NCI-H460 (cell line): Measurements from ENCODE around the gene PRKCG. TPM values are rescaled to one million over a fixed set of nuclear protein-coding genes. Genes with fewer than 3 reads are reported as not detected.

Experiments used
- DNase-seq: peaks from one replicate; pipeline ENCODE4 v3.0.0-alpha.2; 2016; ENCODE audit warnings: low read depth; ENCODE audit errors: extremely low read depth
- total RNA-seq: library from RNA; depleted of rRNA; stranded (reverse); fragments of >200 nt; shearing (Covaris generic); gene quantifications from 2 replicates; pipeline ENCODE4 v1.2.3, GENCODE V29; 2014

The PRKCG gene
- total RNA-seq, 1 experiment from 2014 or later = 0.20 TPM

DNA sequence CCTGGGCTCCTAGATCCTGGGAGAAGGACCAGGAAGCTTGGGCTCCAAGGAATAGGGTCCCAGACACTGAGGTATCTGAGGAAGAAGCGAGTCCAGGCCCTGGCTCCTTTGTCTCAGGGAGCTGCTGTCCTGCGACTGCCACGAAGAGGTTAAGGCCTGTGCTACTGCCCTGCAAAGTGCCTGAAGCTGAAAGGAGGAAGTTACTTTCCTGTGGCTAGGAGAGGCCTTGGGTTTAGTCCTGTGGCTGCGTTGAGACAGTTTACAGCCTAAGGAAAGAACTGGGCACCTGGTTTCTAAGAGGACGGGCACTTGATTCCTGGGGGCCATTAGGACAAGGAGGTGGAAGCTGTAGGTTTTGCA lies 11.5 kb upstream of the PRKCG start:
- no peak for DNase-seq

DNA sequence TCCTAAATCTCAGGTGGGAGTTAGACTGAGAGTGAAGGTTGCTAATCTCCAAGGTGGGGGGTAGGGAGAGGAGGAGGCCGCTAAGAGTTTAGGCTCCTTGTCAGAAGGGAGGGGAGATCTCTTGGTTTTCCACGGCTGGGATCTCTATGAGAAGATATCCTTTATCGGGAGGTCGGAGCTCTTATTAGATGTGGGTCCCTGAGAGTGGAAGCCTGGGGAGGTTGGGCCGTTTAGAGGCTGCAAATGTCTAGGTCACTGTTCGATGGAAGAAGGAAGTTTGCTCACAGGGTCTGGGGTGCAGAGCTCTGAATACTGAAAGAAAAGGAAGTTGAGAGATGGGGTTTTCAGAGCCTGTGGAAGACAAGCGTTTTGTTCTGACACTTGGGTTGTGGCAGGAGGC lies 10.5 kb upstream of the PRKCG start:
- DNase-seq = no peak

DNA sequence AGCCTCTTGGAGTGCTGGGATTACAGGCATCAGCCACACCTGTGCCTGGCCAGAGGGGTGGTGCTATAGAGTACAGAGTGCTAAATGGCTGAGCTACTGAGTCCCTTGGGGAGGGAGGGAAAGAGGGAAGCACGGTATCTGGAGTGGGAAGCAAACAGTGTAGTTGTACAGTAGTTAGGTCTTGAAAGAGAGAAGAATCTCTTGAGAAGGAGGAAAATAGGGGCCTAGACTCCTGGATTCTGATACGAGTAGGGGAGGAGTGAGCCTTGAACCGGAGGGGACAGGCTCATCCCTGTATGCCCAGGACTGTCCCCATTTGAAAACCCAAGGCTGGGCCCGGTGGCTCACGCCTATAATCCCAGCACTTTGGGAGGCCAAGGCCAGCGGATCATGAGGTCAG lies 9.2 kb upstream of the PRKCG start:
- DNase-seq = no peak

DNA sequence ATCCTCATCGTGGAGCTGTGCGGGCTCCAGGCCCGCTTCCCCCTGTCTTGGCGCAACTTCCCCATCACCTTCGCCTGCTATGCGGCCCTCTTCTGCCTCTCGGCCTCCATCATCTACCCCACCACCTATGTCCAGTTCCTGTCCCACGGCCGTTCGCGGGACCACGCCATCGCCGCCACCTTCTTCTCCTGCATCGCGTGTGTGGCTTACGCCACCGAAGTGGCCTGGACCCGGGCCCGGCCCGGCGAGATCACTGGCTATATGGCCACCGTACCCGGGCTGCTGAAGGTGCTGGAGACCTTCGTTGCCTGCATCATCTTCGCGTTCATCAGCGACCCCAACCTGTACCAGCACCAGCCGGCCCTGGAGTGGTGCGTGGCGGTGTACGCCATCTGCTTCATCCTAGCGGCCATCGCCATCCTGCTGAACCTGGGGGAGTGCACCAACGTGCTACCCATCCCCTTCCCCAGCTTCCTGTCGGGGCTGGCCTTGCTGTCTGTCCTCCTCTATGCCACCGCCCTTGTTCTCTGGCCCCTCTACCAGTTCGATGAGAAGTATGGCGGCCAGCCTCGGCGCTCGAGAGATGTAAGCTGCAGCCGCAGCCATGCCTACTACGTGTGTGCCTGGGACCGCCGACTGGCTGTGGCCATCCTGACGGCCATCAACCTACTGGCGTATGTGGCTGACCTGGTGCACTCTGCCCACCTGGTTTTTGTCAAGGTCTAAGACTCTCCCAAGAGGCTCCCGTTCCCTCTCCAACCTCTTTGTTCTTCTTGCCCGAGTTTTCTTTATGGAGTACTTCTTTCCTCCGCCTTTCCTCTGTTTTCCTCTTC lies 8.0 kb upstream of the PRKCG start:
- no peak for DNase-seq

DNA sequence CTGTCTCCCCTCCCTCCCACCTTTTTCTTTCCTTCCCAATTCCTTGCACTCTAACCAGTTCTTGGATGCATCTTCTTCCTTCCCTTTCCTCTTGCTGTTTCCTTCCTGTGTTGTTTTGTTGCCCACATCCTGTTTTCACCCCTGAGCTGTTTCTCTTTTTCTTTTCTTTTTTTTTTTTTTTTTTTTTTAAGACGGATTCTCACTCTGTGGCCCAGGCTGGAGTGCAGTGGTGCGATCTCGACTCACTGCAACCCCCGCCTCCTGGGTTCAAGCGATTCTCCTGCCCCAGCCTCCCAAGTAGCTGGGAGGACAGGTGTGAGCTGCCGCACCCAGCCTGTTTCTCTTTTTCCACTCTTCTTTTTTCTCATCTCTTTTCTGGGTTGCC lies 7.4 kb upstream of the PRKCG start:
- DNase-seq = no peak

DNA sequence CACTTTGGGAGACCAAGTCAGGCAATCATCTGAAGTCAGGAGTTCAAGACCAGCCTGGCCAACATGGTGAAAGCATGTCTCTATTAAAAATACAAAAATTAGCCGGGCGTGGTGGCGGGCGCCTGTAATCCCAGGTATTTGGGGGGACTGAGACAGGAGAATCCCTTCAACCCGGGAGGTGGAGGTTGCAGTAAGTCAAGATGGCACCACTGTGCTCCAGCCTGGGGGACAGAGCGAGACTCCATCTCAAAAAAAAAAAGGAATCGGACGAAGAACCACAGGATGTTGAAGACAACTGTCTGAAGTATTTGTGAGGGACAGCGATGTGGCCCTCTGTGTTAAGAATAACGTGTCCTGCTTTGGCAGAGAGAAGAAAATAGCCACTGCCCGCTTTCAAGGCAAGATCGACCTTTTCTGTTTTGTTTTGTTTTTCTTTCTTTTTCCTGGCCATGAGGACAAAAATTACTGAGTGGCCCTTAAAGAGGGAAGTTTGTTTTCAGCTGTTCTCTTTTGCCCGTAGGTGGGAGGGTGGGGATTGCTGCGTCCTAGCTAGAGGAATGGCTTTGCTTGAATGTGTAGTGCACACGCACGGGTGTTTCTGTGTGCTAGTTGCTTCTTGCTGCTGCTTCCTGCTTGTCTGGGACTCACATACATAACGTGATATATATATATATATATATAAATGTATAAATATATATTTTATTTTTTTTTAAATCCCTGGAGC lies 6.2 kb upstream of the PRKCG start:
- no peak for DNase-seq

DNA sequence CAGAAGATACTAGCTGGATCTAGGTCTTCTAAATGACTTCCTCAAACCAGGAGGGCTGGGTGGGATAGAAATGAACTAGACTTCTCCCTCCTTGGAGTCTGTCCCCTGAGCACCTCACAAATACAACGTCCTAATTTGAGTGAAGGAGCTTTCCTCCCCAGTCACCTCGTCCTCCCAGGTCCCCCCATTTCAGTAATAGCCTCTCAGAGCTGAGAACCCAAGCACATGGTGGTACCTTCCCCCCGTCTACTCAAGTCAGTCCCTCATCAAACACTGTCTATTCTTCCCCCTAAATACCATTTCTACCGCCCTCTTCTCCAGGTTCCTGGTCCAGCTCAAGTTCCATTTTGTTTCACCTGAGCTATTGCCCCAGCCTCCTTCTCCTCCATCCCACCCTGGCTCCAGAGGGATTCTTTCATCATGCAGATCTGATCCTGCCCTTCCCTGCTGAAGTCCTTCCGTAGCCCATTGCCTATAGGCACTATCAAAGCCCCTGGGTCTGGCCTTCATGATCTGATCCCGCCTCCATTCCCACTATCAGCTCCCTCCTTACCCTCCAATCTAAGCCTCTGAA lies 5.3 kb upstream of the PRKCG start:
- no peak for DNase-seq

DNA sequence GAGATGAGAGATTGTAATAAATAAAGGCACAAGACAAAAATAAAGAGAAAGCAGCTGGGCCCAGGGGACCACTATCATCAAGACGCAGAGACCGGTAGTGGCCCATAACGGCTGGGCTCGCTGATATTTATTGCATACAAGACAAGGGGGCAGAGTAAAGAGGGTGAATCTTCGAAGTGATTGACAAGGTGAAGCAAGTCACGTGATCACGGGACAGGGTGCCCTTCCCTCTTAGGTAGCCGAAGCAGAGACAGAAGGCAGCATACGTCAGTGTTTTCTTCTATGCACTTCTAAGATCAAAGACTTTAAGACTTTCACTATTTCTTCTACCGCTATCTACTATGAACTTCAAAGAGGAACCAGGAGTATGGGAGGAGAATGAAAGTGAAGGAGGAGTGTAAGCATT lies 4.6 kb upstream of the PRKCG start:
- DNase-seq = no peak

DNA sequence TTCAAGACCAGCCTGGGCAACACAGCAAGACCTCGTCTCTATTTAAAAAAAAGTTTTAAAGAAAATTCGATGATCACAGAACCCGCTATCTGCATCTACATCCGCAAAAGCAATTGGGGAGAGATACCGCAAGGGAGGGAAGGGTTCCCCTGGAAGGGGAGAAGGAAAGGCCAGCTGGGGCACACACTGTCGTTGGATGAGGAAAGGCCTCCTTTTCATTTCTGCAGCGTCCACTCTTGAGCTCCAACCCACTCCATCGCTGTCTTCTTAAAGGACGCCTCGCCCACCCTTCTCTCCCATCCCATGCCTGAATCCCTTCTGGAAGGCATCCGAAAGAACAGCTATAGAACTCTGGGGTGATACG lies 3.2 kb upstream of the PRKCG start:
- no peak for DNase-seq

DNA sequence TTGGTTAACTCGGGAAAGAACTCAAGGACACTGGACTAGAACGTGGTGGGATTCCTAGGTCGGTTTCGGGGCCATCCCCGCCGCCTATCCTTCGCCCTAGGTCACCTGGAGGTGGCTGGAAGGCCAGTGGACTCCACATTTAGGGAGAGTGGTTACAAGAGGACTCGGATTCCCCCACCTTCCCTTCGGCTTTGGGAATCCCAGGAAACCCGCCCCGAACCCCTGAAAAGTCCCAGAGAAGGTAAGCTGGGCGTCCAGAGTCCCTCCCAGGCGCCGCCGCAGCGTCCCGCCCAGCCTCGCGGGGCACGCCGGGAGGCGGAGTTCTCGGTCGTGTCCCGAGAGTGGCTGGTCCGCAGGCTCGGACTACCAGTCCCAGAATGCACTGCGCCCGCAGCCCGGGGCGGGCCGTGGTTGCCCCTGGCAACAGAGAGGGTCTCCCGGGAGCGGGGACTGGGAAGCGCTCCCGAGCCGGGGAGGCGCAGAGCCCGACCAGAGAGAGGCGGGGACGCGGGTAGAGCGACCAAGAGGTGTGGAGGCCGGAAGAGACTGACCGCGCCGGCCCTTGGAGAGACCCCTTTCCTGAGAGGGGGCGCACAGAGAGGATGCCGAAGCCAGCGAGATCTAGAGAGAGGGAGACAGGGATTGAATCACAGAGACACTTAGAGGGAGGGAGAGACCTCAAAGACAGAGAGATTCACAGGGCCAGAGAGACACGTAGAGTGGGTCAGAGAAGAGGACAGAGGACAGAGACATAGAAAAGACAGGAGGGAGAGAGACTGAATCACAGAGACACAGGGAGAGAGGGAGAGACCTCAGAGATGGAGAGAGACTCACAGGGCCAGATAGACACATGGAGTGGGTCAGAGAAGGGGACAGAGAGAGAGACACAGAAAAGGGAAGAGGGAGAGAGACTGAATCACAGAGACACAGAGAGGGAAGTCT lies 2.6 kb upstream of the PRKCG start:
- DNase-seq = peak; percentile 72

DNA sequence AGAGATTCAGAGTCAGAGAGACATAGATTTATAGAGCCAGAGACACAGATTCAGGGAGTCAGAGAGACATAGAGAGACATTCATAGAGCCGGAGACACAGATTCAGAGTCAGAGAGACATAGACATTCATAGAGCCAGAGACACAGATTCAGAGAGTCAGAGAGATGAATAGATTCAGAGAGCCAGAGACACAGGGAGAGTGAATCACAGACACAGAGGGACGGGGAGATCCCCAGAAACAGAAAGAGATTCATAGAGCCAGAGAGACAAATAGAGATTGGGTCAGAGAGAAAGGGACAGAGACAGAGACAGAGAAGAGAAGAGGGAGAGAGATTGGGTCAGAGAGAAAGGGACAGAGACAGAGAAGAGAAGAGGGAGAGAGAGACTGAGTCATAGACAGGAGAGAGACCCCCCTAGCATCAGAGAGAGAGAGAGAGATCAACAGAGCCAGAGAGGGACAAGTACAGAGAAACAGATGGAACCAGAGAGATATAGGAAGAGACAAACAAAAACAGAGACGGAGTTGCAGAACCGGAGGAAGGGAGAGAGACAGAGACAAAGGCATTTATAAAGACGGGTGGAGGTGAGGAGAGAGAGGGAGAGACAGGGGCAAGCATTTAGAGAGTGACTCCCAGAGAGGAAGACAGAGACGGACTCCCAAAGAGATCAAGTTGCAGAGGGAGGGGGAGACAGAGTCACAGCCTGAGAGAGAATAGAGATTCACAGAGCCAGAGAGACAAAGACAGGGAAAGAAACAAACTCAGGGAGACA lies 1.1 kb upstream of the PRKCG start:
- DNase-seq = no peak

DNA sequence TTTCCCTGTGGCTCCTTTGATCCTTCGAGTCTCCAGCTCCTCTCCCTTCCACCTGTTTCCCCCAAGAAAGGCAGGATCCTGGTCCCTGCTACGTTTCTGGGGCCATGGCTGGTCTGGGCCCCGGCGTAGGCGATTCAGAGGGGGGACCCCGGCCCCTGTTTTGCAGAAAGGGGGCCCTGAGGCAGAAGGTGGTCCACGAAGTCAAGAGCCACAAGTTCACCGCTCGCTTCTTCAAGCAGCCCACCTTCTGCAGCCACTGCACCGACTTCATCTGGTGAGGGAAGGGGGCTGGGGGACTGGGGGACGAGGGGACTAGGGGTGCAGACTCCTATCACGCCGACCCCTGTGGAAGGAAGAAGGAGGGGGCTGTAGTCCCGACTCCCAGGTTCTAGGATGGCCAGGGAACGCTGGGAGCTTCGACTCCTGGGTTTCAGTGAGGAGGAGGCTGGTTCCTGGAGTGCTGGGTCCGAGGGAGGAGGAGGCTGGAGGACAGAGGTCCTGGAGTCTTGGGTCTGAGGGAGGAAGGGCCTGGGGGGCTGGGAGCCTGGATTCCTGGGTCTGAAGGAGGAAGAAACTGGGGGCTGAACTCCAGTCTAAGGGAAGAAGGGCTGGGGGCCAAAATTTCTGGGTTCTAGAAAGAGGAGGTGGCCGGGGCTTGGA lies 524 bp downstream of the PRKCG start:
- no peak for DNase-seq

DNA sequence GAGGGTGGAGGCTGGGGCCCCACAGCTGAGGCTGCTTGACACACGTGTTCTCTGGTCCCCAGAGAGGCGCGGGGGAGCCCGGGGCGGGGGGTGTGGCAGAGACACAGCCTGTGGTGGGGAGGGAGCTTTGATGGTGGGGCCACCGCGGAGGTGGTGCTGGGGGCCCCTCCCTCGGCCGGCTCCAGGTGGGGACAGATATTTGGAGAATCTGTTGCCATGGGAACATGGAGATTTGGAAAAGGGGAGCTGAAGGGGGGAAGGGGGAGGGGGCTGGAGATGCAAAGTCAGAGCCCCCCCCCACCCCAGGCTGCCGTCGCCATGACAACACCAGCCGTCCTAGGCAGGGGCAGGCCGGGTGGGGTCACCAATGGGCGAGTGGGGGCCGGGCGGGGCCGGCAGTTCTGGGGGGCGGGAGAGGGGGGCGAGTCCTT lies 1.2 kb downstream of the PRKCG start:
- DNase-seq = no peak

DNA sequence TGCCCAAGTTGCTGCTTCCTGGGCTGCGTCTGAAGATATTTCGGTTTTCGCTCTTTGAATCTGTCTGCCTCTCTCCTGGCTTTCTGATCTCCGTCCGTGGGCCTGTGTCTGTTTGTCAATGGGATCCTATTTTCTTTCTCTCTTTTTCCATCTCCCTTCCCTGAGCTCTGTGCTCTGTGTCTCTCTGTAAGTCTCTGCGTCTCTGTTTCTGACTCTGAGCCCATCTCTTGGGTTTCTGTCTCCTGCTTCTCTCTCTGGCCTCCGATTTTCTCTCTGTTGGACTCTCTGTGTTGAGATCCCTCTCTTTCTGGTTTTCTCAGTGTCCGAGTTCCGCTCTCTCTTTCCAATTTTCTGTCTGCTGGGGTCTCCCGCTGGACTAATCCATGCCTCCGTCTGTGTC lies 1.7 kb downstream of the PRKCG start:
- DNase-seq = no peak

DNA sequence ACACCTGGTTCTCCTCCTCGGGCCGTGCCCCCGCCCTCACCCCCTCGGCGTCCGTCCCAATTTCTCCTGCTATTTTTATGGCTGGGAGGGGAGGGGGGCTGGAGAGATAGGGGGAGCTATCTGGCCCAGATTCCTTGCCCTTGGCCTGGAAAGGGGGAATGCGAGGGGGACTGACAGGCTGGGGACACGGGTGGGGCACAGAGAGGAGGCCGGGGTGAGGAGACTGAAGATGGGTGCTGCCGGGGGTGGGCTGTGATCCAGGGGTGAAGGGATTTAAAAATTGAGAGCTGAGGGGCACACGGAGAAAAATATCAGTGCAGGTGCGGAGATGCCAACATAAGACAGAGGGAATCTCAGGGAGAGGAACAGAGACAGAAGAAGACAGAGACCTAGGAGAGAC lies 2.3 kb downstream of the PRKCG start:
- DNase-seq = no peak

DNA sequence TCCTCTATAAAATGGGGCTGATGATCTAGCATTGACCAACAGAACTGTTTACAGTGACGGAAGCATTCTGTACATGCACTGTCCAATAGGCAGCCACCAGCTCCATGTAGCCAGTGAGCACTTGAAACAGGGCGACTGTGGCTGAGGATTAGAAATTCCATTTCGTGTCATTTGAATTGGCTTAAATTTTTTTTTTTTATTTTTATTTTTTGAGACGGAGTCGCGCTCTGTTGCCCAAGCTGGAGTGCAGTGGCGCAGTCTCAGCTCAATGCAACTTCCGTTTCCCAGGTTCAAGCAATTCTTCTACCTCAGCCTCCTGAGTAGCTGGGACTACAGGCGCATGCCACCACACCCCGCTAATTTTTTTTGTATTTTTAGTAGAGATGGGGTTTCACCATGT lies 3.0 kb downstream of the PRKCG start:
- no peak for DNase-seq

DNA sequence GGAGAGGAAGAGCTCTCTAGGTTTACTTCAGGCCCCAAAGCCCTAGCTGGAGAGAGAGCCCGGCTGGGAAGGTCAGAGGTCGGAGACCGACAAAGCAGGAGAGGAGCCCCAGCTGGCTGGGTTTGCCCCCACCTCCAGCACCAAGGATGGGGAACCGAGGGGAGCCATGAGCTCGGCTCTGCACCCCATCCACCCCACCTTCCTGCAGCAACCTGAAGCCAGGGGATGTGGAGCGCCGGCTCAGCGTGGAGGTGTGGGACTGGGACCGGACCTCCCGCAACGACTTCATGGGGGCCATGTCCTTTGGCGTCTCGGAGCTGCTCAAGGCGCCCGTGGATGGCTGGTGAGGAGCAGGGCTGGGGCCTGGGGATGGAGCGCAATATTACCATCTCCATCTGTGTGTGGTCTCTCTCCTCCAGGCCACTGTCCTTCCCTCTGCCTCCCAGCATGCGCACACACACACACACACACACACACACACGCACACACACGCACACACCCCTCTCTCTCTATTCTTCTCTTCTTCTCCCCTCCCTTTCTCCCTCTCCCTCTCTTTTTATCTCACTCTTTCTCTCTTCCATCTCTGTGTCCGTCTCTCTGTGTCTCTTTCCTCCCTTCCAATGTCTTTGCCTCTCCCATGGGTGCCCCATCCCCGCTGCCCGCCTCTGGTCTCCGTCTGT lies 10.4 kb downstream of the PRKCG start:
- DNase-seq = no peak

DNA sequence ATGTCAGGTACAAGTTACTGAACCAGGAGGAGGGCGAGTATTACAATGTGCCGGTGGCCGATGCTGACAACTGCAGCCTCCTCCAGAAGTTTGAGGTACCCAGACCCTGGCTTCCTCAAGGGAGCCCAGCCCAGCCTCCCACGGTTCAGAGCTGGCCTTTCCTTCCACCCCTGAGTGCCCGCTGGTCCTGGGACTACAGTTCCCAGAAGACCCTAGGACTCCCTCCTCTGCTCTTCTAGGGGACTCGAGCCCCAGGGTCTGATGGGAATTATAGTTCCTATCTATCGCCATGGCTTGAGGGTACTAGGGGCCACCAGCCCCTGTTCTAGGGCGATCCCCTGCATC lies 11.0 kb downstream of the PRKCG start:
- DNase-seq = no peak

DNA sequence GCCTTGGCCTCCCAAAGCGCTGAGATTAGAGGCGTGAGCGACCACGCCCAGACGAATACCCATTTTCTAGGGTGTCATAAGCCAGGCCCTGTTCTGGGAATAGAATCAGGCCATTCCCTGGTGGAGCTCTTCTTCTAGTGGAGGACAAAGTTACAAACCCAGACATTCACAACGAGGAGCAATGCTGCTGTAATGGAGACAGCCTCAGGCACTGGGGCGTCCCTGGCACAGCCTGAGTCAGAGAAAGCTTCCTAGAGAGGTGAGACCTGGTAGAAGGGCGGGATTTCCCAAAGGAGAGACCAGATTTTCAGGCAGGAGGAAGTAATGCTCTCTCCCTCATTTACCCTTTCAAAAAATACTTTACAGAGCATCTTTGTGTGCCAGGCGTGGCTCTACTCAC lies 12.7 kb downstream of the PRKCG start:
- DNase-seq = no peak
